GM12878 (cell line): Measurements from ENCODE around the gene LRP3.

ENCODE experiments used
- CTCF ChIP-seq, 3 experiments: IDR thresholded peaks in 2 of 3; conservative IDR thresholded peaks in 1 of 3; 2 replicates each; pipeline ENCODE4 v1.5.1; 2011; ENCODE audit warnings: low read depth in 3 of 3, low read length in 3 of 3, mild to moderate bottlenecking in 3 of 3, control low read depth in 2 of 3, moderate library complexity in 2 of 3, inconsistent platforms in 1 of 3, mixed read lengths in 1 of 3; ENCODE audit not compliant: control insufficient read depth in 2 of 3, insufficient read depth in 1 of 3; ENCODE audit errors: extremely low read depth in 1 of 3
- DPF2 ChIP-seq: fragments of 450-650 bp; IDR thresholded peaks from 2 replicates; pipeline ENCODE4 v1.6.1; 2017; ENCODE audit warnings: mild to moderate bottlenecking
- EZH2 ChIP-seq: IDR thresholded peaks from 2 replicates; pipeline ENCODE4 v1.6.1; 2012; ENCODE audit warnings: low read depth, mild to moderate bottlenecking, control low read depth, inconsistent platforms, low read length, borderline replicate concordance; ENCODE audit not compliant: control insufficient read depth
- HDAC2 ChIP-seq: fragments of 200-600 bp; sonication (generic); IDR thresholded peaks from 2 replicates; pipeline ENCODE4 v1.6.1; 2017
- JUND ChIP-seq: IDR thresholded peaks from 2 replicates; pipeline ENCODE4 v1.6.1; 2012; ENCODE audit warnings: low read depth, mild to moderate bottlenecking, low read length, improper control_type of control experiment, moderate library complexity
- NRF1 ChIP-seq: conservative IDR thresholded peaks from 2 replicates; pipeline ENCODE4 v1.6.1; 2011; ENCODE audit warnings: mild to moderate bottlenecking, low read depth, low read length, improper control_type of control experiment
- YY1 ChIP-seq: IDR thresholded peaks from 2 replicates; pipeline ENCODE4 v1.6.1; 2011; ENCODE audit warnings: low read depth, mild to moderate bottlenecking, low read length

GRCh38 chr19:33201886-33202545, 7.9 kb downstream of the LRP3 start:
- no peak for TF ChIP-seq HDAC2
- TF ChIP-seq DPF2: no peak
- TF ChIP-seq EZH2: no peak
- TF ChIP-seq JUND: no peak
- no peak for TF ChIP-seq CTCF (IDR thresholded peaks at IDR 0.05 in 2 of 3, conservative IDR thresholded peaks at IDR 0.05 in 1 of 3; ENCODE audit: control insufficient read depth in 2 of 3, extremely low read depth in 1 of 3, insufficient read depth in 1 of 3, low read depth in 3 of 3, low read length in 3 of 3)
- TF ChIP-seq YY1: no peak
- no peak for TF ChIP-seq NRF1
